KG1 (cell line): Measurements from ENCODE around the gene ELOVL1.
"Not testable (repeated sequence)": the region's sequence is repeated elsewhere in the genome, so short reads cannot be mapped to it uniquely, and the experiment has no call there.

Experiments used
- DNase-seq: peaks from one replicate; lab custom pipeline; 2025; lab: John Stamatoyannopoulos, UW

Gene ELOVL1

GRCh38 chr1:43381612-43382011 is 13.8 kb upstream of the ELOVL1 start:
- no peak for DNase-seq

- DNase-seq = no peak
Measured at GRCh38 chr1:43379476-43379875, 11.7 kb upstream of the ELOVL1 start.

GRCh38 chr1:43377831-43378230 is 10.0 kb upstream of the ELOVL1 start:
- no peak for DNase-seq

GRCh38 chr1:43376723-43377235 is 9.0 kb upstream of the ELOVL1 start:
- no peak for DNase-seq

- DNase-seq = no peak
Measured at GRCh38 chr1:43373066-43373940, 5.5 kb upstream of the ELOVL1 start.

GRCh38 chr1:43372172-43372571 is 4.4 kb upstream of the ELOVL1 start:
- DNase-seq = no peak

- no peak for DNase-seq
Measured at GRCh38 chr1:43370564-43370963, 2.8 kb upstream of the ELOVL1 start.

- not testable (repeated sequence) for DNase-seq
Measured at GRCh38 chr1:43369779-43370178, 2.0 kb upstream of the ELOVL1 start.

GRCh38 chr1:43368646-43369020 is 822 bp upstream of the ELOVL1 start:
- no peak for DNase-seq

- DNase-seq = no peak
Measured at GRCh38 chr1:43367026-43367903, 546 bp downstream of the ELOVL1 start.

- DNase-seq = no peak
Measured at GRCh38 chr1:43366601-43367025, 1.2 kb downstream of the ELOVL1 start.

GRCh38 chr1:43366179-43366578 is 1.6 kb downstream of the ELOVL1 start:
- no peak for DNase-seq

GRCh38 chr1:43365678-43366077 is 2.1 kb downstream of the ELOVL1 start:
- no peak for DNase-seq

GRCh38 chr1:43363935-43364525 is 3.8 kb downstream of the ELOVL1 start:
- no peak for DNase-seq

GRCh38 chr1:43363283-43363934 is 4.4 kb downstream of the ELOVL1 start:
- DNase-seq = no peak

GRCh38 chr1:43360616-43361015 is 7.2 kb downstream of the ELOVL1 start:
- no peak for DNase-seq

- no peak for DNase-seq
Measured at GRCh38 chr1:43359696-43360095, 8.1 kb downstream of the ELOVL1 start.

GRCh38 chr1:43358746-43359693 is 8.8 kb downstream of the ELOVL1 start, which contains the start of gene CDC20:
TSS of gene CDC20 (plus strand) at chr1:43358981. CDS start at chr1:43359216, 235 bp downstream.
- DNase-seq = peak; percentile 93

GRCh38 chr1:43358121-43358745 is 9.6 kb downstream of the ELOVL1 start:
- DNase-seq = peak; percentile 75

- DNase-seq = no peak
Measured at GRCh38 chr1:43357251-43357650, 10.6 kb downstream of the ELOVL1 start.
